Suprapubic skin (tissue), 4 donors: ENCODE data around the gene FARS2.

Experiments
- POLR2A ChIP-seq, 2 donors: fragments of 450-650 bp; IDR thresholded peaks; one replicate each; pipeline ENCODE4 v1.6.1; 2017; ENCODE audit warnings: antibody characterized with exemption in 2 of 2, mild to moderate bottlenecking in 2 of 2, moderate library complexity in 2 of 2
- POLR2AphosphoS5 ChIP-seq, 3 donors: sonication (generic); formaldehyde crosslinking; IDR thresholded peaks; one replicate each; pipeline ENCODE4 v1.6.1; 2017; ENCODE audit warnings: antibody characterized with exemption in 3 of 3

DNA sequence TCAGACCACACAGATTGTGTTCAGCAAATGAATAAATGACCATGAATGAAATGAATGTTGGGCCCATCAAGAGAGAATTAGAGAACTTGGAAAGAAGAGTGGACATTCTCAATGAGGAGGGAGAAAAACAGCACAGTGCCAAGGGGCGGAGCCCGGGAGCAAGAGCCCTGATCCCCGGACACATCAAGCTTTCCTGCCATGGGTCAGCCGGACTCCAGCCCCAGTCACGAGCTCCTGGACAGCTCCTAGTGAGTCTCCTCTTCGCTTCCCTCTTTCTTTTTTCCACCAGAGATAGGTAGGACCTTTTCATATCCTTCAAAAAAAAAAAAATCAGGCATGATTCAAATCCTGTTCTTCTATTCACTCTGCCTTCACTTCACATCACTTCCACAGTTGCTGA is 471.2 kb downstream of the FARS2 start:
- TF ChIP-seq POLR2A (IDR thresholded peaks at IDR 0.05) = no peak
- no peak for TF ChIP-seq POLR2AphosphoS5 (IDR thresholded peaks at IDR 0.05)
